HG02623 (cell line): ENCODE measurements around the gene LSM14B.
A peak's percentile ranks its signal among the peaks of the same experiment; 100 is the strongest.
"Not testable (repeated sequence)": the region's sequence is repeated elsewhere in the genome, so short reads cannot be mapped to it uniquely, and the experiment has no call there.

Experiments
- ATAC-seq: cut with Tn5 transposase; IDR thresholded peaks from one replicate; pipeline ENCODE4 v1.9.1; 2021; ENCODE audit warnings: moderate library complexity; ENCODE audit not compliant: unreplicated experiment

The LSM14B gene

DNA sequence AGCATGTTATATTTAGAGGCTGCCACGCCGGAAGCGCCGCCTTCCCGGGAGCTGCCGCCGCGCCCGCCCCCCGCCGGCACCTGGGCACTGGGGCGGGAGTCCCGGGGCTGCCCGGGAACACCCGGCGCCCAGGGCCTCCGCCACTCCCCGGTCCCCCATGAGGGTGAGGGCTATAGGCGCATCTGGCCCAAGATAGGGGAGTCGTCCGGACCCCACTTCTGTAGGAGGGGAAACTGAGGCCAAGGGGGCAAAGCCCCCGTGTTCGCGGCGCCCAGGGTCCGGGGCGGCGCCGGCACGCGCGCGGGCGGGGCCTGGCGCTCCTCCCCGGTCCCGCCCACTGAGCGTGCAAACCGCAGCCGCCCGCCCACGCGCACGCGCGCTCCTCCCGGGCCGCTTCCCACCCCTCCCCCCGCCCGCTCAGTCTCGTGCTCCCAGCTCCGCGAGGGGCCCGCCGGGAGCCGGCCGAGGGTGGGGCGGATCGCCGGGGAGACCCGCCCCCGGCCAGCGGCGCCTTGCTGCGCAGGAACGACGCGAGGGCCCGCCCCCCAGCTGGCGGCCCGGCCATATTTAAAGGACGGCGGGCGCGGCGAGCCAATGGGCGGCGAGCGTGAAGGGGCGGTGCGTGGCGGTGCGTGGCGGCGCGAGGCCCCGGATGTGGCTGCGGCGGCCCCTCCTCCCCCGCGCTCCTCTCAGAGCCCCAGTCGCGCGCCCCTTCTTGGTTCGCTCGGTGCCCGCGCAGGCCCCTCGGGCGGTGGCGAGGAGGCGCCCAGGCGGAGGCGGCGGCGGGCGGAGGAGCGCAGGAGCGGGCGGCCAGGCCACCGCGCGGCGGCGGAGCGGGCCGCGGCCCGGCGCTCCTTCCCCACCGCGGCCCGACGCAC is at the start of gene LSM14B:
Gene LSM14B (plus strand): TSS at position 700 of the 878 bp plus-strand sequence. CDS start 192 bp downstream, outside the sequence.
- ATAC-seq = peak; percentile 67

DNA sequence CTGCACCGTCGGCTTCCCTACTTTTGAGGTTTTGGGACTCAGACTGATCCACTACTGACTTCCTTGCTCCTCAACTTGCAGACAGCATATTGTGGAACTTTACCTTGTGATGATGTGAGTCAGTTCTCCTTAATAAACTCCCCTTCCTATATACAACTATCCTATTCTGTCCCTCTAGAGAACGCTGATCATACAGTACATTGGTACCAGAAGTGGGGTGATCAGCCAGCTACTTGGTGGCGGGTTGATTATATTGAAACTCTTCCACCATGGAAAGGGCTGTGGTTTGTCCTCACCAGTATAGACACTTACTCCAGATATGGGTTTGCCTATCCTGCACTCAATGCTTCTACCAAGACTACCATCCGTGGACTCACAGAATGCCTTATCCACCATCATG is 49.0 kb upstream of the LSM14B start:
- no peak for ATAC-seq

DNA sequence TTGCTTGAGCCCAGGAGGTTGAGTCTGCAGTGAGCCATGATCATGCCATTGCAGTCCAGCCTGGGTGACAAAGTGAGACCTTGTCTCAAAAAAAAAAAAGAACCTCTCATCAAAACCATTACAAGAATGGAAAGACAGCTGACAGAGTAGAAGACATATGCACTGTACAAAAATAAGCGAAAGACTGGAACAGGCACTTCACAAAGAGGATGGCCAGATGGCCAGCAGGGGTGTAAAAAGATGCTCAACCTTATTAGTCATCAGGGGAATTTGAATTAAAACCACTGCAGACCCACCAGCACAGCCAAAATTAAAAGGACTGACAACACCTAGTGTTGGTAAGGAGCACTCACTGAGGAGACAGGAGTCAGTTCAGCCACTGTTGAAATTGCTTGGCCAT is 43.1 kb upstream of the LSM14B start:
- ATAC-seq = no peak

DNA sequence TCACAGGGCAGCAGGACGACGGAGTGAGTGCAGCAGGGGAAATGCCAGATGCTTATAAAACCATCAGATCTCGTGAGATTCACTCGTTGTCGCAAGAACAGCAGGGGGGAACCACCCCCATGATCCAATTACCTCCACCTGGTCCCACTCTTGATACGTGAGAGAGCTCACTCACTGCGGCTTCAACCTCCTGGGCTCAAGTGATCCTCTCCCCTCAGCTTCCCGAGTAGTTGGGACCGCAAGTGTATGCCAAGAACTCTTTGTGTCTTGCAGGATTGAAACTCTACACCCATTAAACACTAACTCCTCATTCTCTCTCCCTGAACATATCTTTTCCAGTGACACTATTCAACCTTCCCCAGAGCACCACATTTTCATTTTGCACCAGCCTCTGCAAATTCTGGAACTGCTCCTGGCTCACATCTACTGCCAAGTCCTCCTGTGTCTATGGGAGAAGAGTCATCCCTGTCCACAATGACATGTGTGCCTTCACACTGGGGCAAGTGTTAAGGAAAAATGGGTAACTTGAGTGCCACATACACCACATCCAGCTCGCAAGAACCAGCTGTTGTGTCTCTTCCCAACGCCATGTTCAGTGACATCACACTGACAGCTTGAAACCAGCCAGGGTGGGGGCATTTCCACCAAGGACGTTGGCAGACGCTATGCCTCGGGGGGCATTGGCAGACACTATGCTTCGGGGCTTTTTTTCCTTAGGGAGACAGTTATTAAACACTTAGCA is 41.9 kb upstream of the LSM14B start:
- no peak for ATAC-seq

DNA sequence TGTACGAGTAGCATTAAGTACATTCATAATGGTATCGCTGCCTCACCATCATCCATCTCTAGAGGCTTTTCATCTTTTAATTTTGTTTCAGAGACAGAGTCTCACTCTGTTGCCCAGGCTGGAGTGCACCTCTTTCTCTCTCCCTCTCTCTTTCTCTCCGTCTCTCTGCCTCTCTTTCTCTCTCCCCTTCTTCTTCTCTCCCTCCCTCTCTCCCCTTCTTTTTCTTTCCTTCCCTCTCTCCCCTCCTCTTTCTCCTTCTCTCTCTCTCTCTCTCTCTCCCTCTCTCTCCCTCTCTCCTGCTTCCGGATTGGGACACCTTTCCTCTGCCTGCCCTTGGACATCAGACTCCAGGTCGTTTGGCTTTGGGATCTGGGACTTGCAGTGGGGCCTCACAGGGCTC is 39.0 kb upstream of the LSM14B start:
- no peak for ATAC-seq

DNA sequence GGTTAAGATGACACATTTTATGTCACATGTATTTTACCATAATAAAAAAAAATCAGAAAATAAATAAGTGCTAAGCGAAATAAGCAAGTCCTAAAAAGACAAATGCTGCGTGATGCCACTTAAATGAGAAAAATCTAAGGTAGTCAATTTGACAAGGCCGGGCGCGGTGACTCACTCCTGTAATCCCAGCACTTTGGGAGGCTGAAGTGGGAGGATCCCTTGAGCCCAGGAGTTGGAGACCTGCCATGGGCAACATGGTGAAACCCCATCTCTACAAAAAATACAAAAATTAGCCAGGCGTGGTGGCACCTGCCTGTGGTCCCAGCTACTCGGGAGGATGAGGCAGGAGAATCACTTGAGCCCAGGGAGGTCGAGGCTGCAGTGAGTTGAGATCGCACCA is 38.1 kb upstream of the LSM14B start:
- not testable (repeated sequence) for ATAC-seq

DNA sequence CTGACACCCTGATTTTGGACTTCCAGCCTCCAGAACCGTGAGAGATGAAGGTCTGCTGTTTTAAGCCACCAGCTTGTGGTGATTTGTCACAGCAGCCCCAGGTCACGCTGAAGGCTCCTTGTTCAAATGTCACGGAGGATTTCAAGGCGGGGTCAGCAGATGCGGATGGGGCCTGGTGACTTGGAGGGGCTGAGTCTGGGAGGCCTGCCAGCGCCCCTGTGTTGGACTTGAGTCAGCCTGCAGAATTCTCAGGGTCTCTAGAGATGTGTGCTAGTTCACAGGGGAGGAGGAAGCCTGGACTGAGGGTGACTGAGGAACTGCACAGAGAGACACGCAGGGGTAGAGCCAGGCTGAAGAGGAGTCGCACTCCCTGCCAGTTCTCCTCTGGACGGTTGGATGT is 37.1 kb upstream of the LSM14B start:
- ATAC-seq = no peak

DNA sequence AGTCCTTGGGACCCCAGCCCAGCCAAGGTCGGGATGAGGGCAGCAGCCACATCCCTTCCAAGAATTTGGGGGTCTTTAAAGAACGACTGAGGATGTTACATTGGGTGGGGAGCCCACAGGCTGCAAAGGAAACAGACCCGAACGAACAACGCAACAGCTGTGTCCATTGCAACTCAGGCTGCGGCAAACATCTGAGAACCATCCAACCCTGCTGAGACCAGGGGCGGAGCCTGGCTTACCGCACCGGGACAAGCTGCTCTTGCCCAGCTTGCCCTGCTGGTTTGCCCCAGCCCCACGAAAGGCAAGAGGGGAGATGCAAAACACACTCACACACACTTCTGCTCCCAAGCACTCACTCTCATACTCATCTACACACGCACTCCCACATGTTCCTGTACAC is 35.0 kb upstream of the LSM14B start:
- no peak for ATAC-seq

DNA sequence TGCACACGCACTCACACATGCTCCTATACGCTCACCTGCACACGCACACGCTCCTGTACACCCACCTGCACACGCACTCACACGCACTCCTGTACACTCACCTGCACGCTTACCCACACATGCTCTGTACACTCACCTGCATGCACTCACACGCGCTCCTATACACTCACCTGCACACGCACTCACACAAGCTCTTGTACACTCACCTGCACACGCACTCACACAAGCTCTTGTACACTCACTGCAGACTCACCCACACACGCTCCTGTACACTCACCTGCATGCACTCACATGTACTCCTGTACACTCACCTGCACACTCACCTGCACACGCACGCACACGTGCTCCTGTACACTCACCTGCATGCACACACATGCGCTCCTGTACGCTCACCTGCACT is 34.6 kb upstream of the LSM14B start:
- ATAC-seq = no peak

DNA sequence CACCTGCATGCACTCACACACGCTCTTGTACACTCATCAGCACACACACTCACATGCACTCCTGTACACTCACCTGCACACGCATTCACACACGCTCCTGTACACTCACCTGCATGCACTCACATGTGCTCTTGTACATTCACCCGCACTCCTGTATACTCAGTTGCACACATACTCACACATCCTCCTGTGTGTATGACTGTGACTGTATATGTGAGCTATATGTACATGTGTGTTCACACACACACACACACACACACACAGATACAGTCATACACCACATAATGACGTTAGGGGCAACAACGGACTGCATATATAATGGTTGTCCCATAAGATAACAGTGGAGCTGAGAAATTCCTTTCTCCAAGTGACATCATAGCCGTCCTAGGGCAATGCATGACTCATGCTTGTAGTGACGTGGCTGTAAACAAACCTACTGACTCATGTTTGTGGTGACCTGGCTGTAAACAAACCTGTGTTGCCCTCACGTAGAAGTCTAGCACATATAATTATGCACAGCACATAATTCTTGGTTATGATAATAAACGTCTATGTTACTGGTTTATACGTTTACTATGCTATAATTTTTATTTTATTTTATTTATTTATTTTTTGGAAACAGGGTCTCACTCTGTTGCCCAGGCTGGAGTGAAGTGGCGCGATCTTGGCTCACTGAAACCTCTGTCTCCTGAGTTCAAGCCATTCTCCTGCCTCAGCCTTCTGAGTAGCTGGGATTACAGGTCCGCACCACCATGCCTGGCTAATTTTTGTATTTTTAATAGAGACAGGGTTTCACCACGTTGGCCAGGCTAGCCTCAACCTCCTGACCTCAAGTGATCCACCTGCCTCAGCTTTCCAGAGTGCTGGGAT is 33.8 kb upstream of the LSM14B start:
- ATAC-seq = no peak

DNA sequence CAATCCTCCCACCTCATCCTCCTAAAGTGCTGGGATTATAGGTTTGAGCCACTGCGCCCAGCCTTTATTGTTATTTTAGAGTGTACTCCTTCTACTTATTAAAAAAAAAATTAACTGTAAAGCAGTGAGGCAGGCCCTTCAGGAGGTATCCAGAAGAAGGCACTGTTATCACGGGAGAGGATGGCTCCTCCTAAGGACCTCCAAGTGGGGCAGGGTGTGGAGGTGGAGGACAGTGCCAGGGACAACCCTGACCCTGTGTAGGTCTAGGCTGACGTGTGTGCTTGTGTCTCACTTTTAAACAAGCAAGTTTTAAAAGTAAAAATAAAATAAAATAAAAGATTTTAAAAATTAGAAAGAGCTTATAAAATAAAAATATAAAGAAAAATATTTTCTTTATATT is 32.9 kb upstream of the LSM14B start:
- ATAC-seq = no peak

DNA sequence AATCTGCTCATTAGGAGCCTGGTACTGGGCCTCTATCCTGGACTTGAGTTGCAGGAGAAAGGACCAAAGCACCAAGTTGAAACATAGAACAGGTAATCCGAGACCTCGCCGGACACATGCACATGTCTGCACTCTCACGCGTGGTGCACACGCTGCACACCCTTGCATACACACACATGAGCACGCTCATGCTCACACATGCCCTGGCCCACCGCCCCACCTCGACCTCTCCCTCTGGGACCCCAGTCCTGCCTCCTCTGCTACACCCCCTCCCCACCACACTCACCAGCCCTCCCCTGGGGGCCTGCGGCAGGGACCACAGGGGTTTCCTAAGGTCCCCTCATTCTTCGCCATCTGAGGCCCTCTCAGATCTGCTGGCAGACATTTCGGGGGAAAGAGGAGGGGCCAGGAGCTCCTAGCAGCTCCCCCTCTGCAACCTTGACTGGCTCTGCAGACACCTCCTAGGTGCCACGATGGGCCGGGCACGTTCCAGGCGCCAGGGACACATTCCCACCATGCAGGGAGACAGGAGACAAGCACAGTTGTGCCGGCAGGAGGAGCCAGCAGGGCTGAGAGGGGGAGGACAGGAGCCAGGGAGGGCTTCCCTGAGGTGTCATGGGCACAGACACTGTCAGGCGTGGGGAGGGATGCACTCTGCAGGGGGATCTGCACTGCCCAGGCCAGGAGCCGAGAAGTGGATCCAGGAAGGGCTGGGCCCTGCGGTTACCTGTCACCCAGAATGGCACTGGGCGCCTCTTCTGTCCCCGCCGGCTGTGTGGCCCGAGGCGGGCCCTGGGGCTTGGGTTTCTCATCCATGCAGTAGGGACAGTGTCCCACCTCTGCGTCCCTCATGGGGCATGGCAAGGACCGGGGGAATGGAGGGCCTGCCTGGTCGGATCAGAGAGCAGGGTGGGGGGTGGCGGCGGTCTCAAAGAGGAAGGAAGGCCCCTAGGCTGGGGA is 25.6 kb upstream of the LSM14B start:
- no peak for ATAC-seq

DNA sequence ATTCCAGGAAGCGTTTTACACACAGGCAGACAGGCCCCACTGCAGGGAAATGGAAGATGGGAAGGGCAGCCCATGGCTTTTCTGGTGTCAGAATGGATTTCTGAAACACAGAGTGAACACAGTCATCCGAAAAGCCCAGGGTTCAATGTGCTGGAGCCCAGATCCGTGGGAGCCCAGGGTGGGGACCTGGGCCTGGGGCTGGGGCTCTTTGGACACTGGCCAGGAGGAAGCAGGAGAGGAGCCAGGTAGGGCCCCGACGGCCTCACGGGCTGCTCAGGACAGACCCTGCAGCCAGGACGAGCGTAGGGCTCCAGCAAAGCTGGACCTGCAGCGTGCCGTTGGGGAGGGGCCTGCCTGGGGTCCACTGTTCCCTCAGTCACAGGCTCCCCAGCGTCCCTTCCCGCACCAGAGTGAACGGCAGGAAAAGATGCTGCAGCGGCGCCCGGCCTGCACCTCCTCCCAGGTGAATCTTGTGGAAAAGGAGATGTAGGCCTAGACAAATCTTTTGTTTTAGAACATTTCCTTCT is 24.3 kb upstream of the LSM14B start:
- no peak for ATAC-seq

DNA sequence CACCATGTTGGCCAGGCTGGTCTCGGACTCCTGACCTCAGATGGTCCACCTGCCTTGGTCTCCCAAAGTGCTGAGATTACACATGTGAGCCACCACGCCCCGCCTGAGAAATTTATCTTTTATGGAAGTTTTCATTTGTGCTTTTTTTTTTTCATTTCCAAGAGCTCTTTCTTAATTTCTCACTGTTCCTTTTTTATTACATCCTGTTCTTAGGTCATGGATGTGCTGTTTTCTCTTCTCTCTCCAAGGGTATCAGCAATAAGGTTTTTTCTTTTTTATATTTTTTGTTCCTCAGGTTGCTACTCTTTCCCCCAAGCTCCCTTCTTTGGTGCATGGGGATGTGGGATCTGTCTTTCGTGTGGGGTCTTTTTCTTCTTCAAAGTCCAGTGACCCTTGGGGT is 21.2 kb upstream of the LSM14B start:
- ATAC-seq = no peak

DNA sequence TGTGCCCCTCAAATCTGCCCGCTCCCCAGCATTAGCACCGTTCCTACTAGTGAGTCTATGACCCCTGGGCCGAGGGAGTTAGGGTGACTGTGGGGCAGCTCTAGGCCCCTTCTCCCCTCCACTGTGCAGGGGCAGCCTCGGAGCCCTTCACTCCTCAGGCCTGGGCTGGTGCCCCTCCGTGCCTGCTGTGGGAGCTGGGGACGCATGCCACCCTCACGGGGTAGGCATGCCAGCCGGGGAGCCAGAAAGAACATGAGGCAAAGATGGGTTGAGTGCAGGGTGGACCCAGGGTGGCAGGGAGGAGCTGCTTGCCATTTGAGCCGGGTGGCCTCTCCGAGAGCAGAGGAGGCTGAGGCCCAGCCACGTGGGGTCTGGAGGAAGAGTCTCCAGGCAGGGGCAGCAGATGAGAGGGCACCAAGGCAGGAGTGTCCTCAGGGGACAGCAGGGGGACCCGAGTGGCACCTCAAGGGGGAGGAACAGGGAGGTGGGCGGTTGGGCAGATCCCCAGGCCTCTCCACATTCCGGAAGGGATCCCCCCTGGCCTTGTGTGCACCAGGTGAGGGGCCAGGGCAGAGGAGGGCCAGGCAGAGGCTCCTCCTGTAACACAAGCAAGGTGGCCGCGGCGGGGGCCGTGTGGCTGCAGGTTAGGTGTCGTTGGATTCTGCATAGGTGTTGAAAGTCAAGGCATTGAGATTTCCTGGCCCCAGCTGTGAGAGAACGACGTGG is 18.6 kb upstream of the LSM14B start:
- ATAC-seq = no peak

DNA sequence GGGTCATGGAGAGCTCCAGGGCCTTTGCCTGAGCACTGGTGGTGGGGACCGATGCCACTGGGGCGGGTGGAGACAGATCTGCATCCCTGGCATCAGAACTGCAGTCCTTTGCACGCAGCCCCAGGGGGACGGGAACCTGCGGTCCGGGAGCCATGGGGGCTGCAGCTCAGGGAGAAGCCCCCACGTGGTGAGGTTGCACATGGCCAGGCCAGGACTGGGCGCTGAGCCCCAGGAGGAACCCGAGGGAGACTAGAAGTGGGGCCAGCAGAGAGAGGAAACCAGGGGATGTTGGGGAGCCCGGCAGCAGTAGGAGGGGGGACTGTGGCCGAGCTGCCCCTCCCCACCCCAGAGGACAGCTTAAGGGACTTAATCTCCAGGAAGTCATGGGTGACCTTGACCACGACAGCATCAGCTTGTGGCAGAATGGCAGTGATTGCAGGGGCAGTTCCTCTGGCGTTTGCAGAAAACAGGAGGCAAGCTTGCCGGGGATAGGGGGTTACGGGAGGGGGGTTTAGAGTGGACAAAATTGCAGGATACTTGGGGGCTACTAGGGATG is 18.0 kb upstream of the LSM14B start:
- ATAC-seq = no peak

DNA sequence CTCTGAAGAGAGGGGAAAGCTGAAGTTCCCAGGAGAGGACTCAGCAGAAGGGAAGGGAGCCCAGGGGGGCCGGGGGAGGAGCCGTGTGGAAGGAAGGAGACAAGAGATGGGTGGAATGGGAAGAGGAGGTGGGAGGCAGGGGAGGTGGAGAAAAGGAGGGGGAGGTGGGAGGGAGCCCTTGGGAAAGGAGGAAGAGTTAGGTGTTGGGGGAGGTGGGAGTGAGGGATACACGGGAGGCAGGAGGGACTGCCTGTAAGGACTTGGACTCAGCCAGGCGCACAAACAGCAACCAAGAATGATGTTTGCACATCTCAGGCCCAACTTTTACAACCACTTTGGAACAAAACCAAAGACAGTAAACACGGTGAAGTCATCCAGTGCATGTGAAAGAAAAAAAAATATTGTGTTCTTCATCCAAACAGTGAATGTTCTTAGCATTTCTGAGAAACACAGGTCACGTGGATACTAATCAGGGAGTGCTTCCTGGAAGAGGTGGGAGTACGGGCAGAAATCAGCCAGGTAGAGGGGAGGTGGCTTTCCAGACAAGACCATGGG is 17.4 kb upstream of the LSM14B start:
- no peak for ATAC-seq

DNA sequence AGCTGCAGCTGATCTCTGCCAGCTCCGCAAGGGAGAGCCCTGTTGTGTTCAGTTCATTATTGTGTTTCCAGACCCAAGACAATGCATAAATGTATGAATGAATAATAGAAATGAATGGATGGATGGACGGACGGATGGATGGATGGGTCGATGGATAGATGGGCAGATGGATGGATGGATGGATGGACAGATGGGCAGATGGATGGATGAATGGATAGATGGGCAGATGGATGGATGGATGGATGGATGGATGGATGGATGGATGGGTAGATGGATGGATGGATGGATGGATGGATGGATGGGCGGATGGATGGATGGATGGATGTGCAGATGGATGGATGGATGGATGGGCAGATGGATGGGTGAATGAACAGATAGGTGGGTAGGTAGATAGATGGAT is 16.7 kb upstream of the LSM14B start:
- ATAC-seq = no peak

DNA sequence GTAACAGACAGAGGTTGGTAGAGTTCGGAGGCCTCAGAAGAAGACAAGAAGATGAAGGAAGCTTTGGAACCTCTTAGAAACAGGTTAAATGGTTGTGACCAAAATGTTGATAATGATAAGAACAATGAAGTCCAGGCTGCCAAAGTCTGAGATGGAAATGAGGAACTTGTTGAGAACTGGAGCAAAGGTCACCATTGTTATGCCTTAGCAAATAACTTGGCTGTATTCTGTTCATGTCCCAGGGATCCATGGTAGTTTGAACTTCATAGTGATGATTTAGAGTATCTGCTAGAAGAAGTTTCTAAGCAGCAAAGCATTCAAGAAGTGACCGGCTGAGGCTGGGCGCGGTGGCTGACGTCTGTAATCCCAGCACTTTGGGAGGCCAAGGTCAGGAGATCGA is 11.1 kb upstream of the LSM14B start:
- no peak for ATAC-seq
